Left hindlimb (tissue), 1 donor: ENCODE results near the gene INSRR.
A peak's percentile ranks its signal among the peaks of the same experiment; 100 is the strongest.

Experiments
- DNase-seq: peaks from one replicate; pipeline ENCODE4 v3.0.0-alpha.2; 2018

INSRR gene

DNA sequence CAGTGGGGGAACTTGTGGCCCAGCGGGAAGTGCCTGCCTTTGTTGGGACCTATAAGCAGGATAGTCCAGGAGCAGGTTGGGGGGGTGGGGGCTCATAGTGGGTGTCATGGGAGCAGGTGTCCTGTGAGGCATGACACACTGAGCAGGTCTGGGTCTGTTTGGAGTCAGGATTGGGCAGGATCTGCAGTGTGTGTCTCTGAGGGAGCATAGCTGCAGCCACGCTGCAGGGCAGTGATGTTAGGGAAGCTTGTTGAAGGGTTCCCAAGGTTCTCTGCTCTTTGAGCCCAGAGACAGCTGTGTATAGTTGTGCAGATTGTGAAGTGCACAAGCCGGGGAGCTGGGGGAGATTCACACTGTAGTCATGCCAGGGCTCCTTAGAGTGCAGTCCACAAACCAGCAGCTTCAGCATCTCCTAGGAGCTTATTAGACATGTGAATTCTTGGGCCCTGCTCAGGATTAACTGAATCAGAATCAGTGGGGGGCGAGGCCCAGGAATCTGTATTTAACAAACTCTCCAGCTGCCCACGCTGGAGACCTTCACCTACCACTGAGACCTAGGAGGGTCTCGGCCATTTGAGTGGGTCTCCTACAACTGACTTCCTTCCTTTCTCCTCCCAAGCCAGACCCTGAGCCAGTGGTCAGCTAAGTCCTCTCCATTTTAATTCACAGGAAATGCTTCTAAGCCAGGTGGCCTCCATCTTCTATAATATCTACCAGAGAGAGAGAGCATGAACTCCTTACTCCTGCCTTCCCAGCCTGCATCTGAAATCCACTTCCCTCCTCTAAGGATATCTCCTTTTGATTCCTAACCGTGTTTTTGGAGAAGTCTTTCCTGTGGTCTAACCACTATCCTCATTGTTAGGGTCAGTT, 11.1 kb downstream of the INSRR start:
- DNase-seq, result no peak

DNA sequence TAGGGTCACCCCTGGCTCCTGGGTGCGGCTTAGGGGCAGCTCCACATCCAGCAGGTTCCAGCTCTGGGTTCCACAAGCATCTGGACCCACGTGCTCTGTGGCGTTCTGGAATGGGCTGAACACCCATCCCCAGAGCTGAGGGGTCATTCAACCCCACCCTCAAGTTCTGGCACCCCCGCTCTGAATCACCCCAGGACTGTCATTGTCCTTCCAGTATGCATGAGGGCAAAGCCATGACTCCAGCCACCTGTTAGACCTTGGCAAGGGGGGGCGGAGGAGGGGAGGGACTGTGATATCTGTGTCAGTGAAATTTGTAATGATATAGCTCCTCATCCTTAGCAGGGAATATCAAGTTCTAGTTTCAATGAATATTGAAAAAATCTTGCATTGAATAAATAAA, 12.3 kb downstream of the INSRR start:
- no peak for DNase-seq

DNA sequence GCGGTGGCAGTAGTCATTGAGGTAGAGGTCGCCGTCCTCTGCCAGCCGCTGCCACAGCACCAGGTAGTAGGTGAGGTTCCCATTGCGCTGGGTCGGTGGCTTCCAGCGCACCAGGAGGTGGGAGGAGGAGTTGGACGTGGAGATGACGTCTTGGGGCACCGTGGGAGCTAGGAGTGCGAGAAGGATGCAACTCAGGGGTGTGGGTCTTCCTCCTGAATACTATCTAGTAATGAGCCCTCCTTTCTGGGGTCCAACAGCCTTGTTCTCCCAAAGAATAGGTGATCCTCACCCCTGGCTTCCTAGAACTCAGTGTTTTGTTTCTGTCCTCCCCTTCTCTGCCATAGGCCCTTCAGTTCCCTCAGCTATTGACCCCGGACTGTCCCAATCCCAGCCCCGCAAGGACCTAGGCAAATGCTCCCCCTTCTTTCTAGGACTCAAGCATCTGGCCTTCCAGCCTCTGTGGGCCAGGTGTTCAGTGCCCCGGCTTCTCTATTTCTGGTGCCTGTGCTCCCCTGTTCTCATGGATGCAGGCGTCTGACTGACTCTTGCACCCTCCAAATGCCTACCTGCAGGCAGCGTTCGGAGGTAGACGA, 12.9 kb downstream of the INSRR start:
- no peak for DNase-seq

DNA sequence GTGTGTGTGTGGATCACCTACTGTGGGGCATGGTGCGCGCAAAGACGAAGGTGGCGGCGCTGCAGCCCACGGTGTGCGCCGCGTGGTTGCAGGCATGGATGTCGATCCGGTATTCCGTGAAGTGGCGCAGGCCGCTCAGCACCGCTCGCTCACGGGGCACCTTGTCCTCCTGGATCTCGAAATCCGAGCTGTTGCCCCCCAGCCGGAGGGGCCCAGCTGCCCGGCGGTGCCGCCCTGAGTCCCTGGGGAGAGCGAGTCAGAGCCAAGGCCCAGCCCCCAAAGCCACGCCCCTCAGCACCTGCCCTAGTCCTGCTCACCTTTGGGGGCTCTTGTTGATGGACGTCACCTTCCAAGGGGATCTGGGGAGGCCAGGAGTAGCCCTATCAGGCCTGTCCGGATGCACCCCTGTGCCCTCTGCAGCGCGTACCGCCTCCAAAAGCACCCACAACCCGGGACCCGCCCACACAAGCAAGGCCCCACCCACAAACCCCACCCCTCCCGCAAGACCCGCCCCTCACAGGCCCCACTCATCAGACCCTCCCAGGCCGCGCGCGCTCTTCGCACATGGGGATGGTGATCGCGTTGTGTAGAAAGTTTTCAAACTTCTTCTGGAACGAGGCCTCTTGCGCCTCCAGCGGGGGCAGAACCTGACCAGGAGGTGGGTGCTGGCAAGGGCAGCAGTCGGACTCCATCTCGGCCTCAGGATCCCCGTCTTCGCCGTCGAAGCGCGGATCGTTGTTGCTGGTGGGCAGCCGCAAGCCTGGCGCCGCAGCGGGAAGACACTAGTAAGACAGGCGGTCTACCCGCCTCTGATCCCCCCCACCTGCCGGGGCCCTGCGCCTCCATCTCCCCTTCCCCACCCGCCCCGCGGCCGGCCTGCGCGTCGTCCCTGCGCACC, 13.6 kb downstream of the INSRR start:
- no peak for DNase-seq

DNA sequence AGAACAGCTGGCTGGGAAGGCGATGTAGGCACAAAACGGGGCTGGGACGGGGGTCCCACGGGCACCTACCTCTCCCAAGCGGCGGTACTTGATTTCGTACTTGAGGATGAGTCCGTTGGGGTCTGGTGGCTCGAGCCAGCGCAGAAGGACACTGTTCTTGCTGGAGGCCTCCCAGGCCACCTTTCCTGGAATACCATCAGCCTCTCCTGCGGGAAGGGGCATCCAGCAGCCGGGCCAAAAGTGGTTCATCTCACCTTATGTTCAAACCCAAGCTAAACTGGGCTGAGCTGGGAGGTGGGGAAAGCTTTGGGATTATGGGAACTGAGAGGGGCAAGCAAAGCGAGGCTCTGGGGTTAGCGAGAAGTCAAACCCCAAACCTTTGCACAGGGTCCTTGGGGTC, 14.3 kb downstream of the INSRR start:
- no peak for DNase-seq

DNA sequence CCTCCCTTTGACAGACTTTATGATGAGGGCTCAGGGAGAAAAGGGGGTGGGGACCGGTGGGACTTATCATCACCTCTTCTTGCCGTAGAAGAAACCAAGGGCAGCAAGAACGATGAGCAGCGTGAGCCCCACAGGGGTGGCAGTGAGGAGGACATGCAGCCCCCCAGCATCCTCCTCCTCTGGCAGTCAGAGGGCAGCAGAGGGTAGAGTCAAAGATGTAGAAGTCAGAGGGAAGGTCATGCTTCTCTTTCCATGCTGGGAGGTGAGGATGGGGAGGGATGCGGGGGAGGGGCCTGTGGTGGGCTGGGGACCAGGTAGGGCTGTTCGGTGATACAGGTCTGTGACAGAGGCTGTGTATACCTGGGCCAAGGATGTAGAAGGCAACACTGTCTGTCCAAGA, 14.8 kb downstream of the INSRR start:
- DNase-seq, result no peak

DNA sequence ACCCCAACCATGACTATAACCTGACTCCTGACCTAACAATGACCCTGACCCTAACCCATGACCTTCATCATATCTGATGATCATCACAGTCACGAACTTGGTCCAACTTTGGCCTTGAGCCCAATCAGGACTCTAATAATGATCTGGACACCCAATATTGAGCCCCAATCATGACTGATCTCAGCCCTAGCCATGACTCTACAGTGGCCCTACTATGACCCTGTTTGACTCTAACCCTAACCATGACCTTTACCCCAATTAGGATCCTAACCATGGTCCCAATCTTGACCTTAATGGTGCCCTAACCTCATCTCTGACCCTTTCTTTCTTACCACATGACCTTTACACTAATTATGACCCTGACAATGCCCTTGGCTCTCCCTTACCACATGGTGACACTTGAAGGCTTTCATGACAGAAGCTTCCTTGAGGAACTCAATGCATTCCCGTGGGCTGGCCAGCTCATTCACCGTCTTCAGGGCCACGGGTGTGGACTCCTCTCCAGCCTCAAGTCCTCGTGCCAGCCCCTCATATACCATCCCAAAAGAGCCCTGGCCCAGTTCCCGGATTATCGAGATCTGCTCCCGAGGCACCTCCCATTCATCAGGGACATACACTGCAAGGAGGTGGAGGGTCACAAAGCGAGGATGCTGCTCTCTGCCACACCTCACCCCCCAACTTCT, 16.2 kb downstream of the INSRR start:
- DNase-seq, result no peak

DNA sequence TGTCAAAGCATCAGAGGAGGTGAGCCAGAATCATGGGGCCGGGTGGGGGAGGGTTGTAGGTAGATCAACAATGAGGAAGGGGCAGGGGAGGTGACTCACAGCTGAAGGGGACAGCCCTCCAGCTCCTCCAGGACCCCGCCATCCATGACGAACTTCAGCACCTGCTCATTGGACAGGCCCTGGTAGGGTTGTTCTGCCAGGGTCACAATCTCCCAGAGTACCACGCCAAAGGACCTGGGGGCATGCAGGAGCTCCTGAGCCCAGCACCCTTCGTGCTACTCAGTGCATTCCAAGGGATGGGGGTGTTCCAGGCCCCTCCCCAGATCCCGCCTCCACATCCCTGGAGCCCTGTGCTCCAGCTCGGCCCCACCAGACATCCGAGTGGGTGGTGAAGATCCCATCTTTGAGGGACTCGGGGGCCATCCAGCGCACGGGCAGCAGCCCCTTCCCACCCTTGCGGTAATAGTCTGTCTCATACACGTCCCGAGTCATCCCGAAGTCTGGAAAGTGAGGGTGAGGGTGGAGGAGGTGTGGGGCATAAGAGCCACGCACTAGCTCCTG, 17.5 kb downstream of the INSRR start:
- DNase-seq, result no peak

DNA sequence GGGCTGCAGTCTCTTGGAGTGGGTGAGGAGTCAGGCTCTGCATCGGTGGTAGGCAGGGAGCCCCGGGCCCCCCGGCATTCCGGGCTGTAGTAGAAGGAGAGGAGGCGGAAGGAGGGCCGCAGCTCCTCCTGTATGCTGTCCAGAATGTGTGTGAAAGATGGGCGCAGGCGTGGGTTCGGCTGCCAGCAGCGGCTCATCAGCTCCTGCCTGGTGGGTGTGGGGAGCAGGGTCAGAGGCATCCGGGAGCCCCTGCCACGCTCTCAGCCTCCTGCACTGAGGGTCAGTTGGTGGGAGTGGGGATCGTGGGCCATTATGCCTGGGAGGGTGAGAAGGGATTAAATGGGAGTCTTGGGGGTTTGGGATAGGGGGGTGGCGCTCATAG, 18.0 kb downstream of the INSRR start:
- DNase-seq, result no peak

DNA sequence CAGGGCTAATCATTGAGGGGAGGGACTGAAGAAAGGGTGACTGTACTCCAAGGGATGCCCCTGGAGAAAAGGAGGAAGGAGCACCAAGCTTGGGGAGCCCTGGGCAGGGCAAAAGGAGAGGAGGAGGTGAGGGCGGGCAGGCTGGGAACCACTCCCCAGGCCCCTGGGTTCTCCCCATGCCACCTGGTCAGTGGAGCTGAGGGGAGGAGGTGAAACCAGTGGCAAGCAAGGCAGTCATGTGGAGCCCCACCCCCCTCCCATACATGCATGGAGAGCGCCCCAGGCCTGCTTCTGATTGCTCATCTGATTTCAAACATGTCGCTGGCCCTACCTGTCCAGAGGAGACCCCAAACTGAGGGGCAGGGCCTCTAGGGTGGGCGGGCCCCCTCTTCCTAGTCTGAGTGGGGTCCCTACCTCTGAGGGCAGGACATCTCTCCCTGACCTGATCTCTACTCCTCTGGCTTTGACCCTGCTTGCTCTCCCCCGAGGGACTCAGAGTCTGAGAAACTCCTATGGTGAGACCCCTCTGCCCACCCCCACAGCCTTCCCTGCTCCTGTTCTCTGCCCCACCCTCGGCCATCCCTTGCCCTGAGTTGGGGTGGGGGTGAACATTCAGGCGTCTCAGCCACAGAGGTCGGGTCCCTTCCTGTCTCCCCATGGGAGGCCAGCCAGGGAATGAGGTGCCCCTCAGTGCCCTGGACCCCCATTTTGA, 18.6 kb downstream of the INSRR start:
- DNase-seq, result no peak

DNA sequence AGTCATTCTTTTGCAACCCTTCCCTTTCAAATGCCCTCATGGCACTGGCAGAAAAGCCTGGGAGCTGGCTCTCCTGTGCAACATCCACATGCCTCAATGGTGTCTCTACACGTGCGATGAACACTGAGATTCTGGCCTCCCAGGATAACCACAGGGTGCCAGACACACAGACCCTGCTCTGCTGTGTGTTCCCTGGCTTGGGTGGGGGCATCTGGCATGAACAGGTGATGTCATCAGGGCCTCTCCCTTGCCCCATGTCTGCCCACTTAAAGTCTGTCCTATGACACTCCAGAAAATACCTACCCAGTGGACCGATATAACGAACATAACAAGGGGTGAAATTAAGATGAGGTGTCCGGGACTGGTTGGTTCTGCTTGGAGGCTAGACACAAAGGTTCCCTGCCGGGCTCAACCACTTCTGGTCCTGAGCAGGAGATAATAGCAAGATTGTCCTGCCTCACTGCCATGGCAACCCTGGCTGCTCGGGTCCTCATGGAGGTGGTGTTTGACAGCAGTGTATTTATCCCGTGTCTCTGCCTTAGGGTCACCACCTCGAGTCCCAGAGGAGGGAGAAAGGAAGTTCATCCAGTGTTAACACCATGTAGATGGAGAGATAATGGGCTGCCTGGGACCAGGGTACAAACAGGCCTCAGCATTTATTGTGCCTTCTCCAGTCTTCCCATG, 19.3 kb downstream of the INSRR start:
- DNase-seq, result no peak

DNA sequence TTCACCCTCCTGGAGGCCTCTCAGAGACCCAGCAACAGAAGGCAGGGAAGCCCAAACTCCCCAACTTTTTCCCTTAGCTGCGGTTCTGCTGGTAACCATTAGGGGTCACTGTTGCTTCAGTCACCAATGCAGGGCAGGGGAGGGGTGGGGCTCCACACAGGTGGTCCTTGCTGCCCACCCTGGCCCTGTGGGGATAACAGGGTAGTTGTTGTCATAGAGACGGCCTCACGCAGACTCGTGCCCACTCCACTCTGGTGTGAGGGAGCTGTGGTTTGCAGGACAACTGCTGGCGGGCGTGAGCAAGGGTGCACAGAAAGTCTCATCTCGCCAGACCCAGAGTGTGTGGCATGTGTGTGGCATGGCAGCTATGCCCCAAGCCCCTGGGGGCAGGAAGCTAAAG, 19.9 kb downstream of the INSRR start:
- no peak for DNase-seq

DNA sequence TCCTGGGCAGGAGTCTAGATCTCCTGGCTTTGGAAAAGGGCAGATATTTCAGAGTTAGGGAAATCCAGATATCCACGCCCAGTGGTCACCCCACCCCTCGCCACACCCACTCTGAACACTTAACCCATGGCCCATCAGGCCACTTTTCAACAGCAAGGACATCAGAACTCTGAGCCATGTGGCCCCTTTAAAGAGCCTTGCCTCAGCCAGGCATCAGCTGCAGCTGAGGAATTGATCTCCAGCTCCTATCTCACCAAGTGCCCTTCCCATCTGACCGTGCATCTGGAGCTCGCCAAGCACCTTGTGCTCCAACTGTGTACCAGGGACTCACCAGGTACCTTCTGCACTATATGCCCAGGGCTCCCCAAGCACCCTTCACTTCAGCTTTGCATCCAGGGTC, 22.0 kb downstream of the INSRR start:
- DNase-seq, result no peak

DNA sequence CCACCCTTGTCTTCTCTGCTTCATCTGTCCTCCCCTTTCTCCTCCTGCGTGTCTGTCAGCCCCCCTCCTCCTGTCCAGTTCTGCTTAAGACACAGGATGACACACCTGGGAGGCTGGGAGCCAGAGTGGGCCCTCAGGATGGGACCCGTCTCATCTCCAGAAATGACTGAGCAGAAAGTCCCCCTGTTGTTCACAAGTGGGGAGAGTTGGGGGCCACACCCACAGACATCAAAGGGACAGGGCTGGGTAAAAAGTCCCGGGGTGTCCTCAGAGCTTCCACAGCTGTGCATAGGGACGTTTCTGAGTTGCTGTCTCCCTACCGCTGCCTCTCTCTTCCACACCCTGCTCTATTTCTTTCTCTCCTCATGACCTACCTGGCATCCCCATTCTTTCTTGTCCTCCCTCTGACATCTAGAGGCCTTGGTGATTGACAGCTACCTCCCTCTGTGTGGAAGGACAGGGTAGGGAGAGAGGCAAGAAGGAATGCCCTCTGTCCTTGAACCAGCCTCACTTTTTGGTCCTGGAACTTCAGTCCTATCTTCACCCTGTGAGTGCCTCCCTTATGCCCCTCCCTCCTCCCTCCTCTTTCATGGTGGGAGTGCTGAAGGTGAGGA, 22.8 kb downstream of the INSRR start:
- DNase-seq, result no peak

DNA sequence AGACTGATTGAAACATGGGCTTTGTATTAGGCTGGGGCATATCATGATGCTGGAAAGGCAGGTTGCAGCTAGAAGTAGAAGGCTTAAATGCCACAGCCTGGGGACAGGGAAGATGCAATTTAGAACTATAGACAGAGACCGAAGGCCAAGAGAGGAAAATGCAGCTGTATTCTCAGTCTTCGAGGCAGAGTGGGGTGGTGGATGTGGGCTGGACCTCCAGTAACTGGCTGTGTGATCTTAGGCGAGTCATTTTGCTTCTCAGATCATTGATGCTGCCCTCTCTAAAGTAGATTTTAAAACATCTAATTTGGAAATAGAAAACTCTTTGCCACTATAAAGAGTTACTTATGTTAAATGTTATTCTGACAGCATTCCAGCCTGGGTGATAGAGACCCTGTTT, 24.6 kb downstream of the INSRR start:
- no peak for DNase-seq

DNA sequence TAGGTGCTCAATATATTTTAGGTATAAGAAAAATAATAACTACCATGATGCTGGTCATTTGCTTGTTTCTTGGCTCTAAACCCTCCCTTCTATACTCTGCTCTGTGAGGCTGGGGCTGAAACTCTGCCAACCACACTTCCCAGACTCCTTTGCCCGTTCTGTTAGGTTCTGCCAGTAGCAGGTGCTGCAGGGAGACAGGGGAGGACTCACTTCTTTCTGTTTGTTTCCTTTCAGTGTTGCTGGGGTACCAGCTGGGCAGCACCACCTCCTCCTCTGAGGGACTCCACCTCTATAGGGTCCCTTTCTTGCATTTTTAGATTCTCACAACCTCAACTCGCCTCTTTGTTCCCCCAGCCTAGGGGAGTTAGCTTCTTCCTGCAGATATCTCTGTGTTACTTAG, 25.3 kb downstream of the INSRR start:
- DNase-seq, result peak; percentile 23

DNA sequence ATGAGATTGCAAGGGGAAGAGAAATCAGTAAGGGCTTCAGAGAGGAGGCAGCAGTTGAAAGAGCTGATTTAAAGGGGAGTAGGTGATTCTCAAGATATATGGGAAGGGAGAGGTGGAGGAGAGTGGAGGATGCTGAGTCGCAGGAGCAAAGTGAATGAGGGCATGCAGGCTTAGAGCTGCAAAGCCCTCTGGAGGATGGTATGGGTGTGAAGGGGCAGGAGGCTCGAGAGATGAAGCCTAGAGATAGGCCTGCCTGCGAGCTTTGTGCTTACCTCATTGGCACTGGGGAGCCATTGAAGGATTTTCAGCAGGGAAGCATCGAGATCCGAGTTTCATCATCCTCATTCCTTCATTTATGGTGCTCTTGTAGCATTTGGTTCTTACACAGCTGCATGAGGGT, 26.5 kb downstream of the INSRR start:
- DNase-seq, result no peak

DNA sequence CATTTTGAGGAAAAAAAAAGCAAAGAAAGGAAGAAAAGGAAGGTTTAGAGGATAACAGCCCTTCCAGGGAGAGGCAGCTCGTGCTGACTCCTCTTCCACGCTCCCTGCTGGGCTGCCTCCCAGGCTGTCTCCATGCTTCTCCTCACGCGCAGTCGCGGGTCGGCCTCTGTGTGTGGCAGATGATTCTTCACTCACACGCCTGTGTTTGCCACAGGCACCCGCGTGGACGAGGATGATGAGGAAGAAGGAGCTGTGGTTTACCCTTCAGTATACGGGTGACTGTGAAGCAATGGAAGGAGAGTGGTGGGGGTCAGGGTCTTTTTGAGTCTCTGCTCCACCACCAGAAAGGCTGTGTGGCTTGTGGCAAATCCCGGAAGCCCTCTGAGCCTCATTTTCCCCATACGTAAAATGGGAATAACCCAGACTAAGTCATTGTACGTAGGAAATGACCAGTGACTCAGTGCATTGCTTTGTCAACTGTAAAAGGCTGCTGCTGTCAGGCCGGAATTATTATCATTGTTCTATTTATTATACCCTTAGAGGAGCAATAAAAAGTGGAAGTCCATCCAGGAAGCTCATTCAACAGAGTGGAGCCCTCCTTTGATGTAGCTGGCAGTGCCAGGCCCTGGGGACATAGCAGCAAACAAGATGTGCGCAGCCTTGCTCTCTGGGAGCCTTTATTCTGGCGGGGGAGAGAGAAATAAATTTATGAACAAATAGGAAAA, 30.4 kb downstream of the INSRR start:
- no peak for DNase-seq

DNA sequence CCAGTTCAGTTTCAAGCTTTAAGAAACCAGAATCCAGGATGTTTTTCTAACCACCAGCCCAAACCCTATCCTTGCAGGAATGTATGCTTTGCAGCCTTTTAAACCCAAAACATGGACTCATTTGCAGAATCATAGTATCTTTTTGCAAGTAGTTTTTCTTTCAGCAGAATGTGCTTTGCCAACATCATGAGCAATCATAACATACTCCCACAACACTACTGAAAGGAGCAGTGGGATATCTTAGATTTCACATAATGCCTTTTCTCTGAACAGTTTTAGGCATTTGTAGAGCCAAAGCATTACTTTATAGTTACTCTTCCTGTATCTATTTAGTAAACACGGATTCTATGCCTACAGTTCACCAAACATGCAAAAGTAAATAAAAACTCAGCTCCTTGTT, 32.3 kb downstream of the INSRR start:
- DNase-seq, result no peak

DNA sequence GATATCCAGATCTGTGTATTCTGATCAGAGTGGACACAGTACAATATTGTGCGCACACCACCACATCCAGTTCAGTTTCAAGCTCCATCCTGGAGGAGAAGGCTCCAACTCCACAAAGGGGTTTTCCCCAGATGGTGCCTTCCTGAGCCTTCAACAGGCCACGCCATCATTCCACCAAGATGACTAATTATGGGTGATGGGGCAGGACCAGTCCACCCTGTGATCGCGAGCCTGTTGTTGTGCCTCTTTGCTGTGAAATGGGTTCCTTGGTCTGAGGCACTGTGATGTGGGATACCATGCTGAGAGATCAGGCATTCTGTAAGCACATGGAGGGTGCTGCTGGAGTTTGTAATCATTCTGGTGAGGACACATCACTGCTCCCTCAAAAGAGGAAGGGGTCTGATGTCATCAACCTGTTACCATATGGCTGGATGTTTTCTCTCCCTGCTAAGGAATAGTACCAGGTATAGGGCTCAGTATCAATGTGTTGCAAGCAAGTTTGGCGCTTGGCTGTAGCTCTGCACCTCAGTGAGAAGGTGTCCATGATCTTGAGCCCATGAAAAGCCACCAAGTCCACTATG, 35.6 kb downstream of the INSRR start:
- DNase-seq, result no peak
